ENCODE data around the gene SERF2.

Gene SERF2

DNA sequence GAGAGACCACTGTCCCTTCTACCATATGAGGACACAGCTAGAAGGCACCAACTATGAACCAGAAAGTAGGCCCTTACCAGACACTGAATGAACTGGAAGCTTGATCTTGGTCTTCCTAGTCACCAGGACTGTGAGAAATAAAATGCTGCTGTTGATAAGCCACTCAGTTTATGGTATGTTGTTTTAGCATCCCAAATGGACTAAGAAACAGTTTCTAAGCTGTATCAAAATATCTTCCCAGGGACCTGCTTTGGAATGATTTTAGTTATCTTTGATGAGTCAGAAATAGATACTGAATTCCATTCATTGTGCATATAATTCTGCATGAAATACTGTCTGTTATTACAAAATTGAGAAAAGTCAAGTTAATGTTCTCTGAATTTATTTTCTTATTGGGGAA is 53.3 kb downstream of the SERF2 start:
- no peak overlapping the region for H3K4me3 ChIP-seq (ENCODE audit: low read length)
- no peak for TF ChIP-seq ZNF274 (IDR thresholded peaks at IDR 0.05; ENCODE audit: low read depth, low read length)

Data from GM08714 (cell line).